Activated T-cell treated with anti-CD3 and anti-CD28 coated beads, Interleukin-2, amount 50 U/mL, for 4 hours (primary cell): ENCODE measurements around the gene TAB2. TPM values are rescaled to one million over a fixed set of nuclear protein-coding genes. Genes with fewer than 3 reads are reported as not detected.
"Not testable (repeated sequence)": the region's sequence is repeated elsewhere in the genome, so short reads cannot be mapped to it uniquely, and the experiment has no call there.

ENCODE experiments used
- ATAC-seq, 2 donors: fragments of 200-7000 bp; cut with Tn5 transposase; one replicate each; pipeline ENCODE4 v1.10.0; 2021
- DNase-seq: peaks from one replicate; pipeline ENCODE4 v3.0.0-alpha.2; 2020
- H3K27me3 Mint-ChIP-seq: one replicate; pipeline ENCODE4 v1.8.0; 2021; ENCODE audit warnings: low read depth, mixed read lengths
- H3K36me3 Mint-ChIP-seq: one replicate; pipeline ENCODE4 v1.8.0; 2022; ENCODE audit warnings: mixed read lengths; ENCODE audit not compliant: insufficient read depth
- H3K4me1 Mint-ChIP-seq: one replicate; pipeline ENCODE4 v1.8.0; 2021; ENCODE audit warnings: low read depth, mixed read lengths
- H3K4me3 Mint-ChIP-seq: one replicate; pipeline ENCODE4 v1.8.0; 2021; ENCODE audit warnings: mild to moderate bottlenecking, moderate library complexity, mixed read lengths
- H3K9me3 Mint-ChIP-seq: one replicate; pipeline ENCODE4 v1.8.0; 2021; ENCODE audit warnings: mixed read lengths
- total RNA-seq, 3 donors: library from RNA; stranded (reverse); gene quantifications; one replicate each; pipeline ENCODE4 v1.2.1, GENCODE V29; 2021

Gene TAB2
- total RNA-seq, 3 donors from 2014 or later = 69.7 to 84.9 (median 77.4) TPM

DNA sequence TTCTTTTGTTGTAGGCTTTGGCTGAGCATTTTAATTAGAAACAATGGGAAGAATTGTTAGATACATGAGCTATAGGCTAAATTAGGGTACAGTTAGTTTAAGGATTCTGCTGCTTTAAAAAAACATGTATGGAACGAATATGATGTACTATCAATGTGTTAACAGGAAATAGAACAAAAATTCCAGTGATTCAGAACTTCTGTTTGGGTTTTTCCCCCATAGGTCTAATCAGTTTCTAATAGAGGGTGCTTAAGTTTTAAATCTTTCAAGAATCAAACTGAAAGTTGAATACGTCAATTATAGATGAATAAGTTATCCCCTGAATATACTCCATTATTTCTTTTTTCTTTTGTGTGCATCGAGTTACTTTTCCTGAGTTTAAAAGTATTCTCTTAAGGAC lies 1.9 kb downstream of the TAB2 start:
- H3K27me3 Mint-ChIP-seq = no peaks in the 10 kb centered on the region
- H3K9me3 Mint-ChIP-seq = no peaks in the 10 kb centered on the region
- DNase-seq (no peak), ATAC-seq (peak; percentile 0 to 8)
- peaks cover 5% of the 10 kb centered on the region for H3K36me3 Mint-ChIP-seq
- peaks cover 47% of the 10 kb centered on the region for H3K4me1 Mint-ChIP-seq
- peak overlapping the region; percentile 90 for H3K4me3 Mint-ChIP-seq

DNA sequence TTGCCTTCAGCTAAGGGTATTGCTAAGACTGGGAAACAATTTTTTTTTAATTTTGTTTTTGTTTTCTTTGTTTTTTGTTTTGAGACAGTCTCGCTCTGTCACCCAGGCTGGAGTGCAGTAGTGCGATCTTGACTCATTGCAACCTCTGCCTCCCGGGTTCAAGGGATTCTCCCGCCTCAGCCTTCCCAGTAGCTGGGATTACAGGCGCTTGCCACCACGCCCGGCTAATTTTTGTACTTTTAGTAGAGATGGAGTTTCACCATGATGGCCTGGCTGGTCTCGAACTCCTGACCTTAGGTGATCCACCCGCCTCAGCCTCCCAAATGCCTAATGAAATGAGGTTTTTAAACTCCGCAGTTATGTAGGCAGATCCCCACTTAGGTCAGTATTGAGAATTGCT lies 2.5 kb downstream of the TAB2 start:
- not testable (repeated sequence) for H3K36me3 Mint-ChIP-seq, H3K9me3 Mint-ChIP-seq, ATAC-seq, H3K27me3 Mint-ChIP-seq
- Mint-ChIP-seq H3K4me1 (peaks cover 53% of the 10 kb centered on the region), H3K4me3 (peak overlapping the region; percentile 90)
- peak; percentile 9 for DNase-seq

DNA sequence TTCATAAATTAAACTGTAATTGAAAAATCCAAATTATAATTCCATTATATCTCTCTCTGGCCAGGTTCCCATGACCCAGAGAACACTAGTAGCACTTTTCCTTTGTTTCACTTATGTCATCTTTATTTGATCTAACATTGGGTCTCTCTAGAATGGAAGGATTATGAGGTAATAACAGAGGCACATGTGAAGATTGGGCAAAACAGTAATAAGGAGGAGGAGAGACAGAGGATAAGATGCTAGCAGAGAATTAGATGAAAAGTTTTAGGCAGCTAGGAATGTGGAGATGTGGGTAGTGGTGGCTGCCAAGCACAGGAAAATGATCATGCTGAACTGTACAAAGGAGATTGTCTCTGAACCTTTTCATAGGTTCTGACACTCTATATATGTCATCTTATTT lies 3.3 kb downstream of the TAB2 start:
- Mint-ChIP-seq H3K4me1 (peaks cover 57% of the 10 kb centered on the region), H3K27me3 (no peaks in the 10 kb centered on the region), H3K9me3 (no peaks in the 10 kb centered on the region), H3K4me3 (peak overlapping the region; percentile 90), H3K36me3 (peaks cover 5% of the 10 kb centered on the region)
- DNase-seq = no peak
- ATAC-seq = no peak

DNA sequence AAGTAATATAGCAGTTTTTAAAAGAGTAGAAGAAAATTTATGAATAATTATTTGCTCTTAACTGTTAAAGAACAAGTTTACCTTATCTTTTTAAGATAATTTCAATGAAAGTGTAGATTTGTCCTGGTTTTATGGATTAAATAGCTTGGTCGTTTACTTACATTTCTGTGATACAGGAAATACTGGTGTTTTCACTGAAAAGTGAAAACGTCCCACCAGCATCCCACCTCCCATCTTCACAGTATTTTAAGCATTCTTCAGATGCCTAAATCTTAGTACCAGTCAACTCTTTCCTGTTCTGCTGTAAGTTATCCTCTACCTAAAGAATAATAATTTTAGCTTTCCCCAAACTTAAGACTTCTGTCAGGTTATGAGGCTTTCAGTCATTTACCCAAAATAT lies 5.8 kb downstream of the TAB2 start:
- Mint-ChIP-seq H3K36me3 (peaks cover 8% of the 10 kb centered on the region), H3K27me3 (no peaks in the 10 kb centered on the region), H3K9me3 (no peaks in the 10 kb centered on the region), H3K4me3 (peak overlapping the region; percentile 54), H3K4me1 (peaks cover 71% of the 10 kb centered on the region)
- ATAC-seq (no peak), DNase-seq (no peak)

DNA sequence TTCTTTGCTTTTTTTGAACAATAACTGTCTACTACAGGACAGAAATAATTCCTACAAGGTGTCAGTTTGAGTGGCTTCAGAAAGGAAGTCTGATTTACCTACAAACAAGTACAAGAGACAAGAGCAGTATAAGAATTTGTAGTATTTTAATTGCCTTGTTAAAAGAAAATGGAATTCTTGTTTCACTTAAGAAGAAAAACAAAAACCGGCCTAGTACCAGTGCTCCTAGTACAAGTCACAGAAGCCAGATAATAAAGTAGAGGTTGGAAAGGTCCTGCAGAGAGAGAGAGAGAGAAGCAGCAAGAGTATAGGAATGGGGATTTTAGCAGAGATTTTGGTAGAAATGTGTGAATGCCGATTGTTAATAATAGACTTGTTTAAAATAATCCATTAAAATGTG lies 6.4 kb downstream of the TAB2 start:
- Mint-ChIP-seq H3K4me1 (peaks cover 74% of the 10 kb centered on the region), H3K4me3 (peak overlapping the region; percentile 54), H3K36me3 (peaks cover 8% of the 10 kb centered on the region), H3K27me3 (no peaks in the 10 kb centered on the region), H3K9me3 (no peaks in the 10 kb centered on the region)
- ATAC-seq = no peak
- DNase-seq = no peak

DNA sequence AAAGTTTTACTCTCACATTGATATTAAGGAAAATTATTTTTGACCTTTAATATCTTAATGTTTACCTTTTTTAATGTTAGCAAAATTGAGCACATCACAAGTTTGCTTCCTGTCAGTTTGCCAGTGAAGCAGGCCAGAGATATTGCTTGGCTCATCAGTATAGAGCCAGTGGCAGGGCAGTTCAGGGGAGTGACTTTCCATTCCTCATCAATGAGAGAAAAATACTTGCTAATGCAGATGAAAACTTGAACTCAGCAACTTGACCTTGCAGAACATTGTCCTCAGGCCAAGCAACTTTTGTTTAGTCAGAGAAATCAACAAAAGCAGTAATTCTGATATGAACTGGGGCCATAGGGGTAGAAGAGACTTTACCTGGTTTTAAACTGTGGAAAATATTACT lies 6.9 kb downstream of the TAB2 start:
- ATAC-seq (no peak), DNase-seq (no peak)
- Mint-ChIP-seq H3K4me1 (peaks cover 80% of the 10 kb centered on the region), H3K4me3 (peak overlapping the region; percentile 54), H3K9me3 (no peaks in the 10 kb centered on the region), H3K36me3 (peaks cover 9% of the 10 kb centered on the region), H3K27me3 (no peaks in the 10 kb centered on the region)

GRCh38 chr6:149325648-149326236 lies 8.2 kb downstream of the TAB2 start:
- Mint-ChIP-seq H3K9me3 (no peaks in the 10 kb centered on the region), H3K36me3 (peaks cover 8% of the 10 kb centered on the region), H3K4me1 (peaks cover 84% of the 10 kb centered on the region), H3K4me3 (peak overlapping the region; percentile 27), H3K27me3 (no peaks in the 10 kb centered on the region)
- DNase-seq (no peak), ATAC-seq (no peak)

DNA sequence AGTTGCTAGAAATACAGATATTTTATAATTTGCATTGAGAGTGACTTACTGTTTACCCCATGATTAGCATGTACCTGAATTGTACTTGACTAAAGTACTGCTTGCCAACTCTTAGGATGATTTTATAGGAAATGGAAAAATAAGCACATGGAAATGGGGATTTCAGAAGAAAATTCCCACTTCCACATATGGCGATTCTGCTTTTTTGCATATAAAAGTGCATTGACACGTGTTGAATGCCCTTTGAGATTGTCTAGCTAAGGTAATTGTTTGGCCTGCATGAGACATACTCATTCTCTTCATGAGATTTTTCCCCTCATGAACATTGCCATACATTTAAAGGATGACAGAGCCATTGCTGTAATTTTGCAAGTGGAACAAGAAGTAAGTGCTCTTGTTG lies 10.1 kb downstream of the TAB2 start:
- H3K4me3 Mint-ChIP-seq = no peak overlapping the region
- ATAC-seq (no peak), DNase-seq (no peak)
- no peaks in the 10 kb centered on the region for H3K9me3 Mint-ChIP-seq
- H3K4me1 Mint-ChIP-seq = peaks cover 89% of the 10 kb centered on the region
- peaks cover 11% of the 10 kb centered on the region for H3K36me3 Mint-ChIP-seq
- H3K27me3 Mint-ChIP-seq = no peaks in the 10 kb centered on the region

- ATAC-seq (peak in 1 of 2 donors; percentile 34), DNase-seq (no peak)
- H3K9me3 Mint-ChIP-seq = no peaks in the 10 kb centered on the region
- peaks cover 89% of the 10 kb centered on the region for H3K4me1 Mint-ChIP-seq
- H3K27me3 Mint-ChIP-seq = no peaks in the 10 kb centered on the region
- peaks cover 11% of the 10 kb centered on the region for H3K36me3 Mint-ChIP-seq
- peak overlapping the region; percentile 4 for H3K4me3 Mint-ChIP-seq
Observed at GRCh38 chr6:149328083-149328482, 10.6 kb downstream of the TAB2 start.

DNA sequence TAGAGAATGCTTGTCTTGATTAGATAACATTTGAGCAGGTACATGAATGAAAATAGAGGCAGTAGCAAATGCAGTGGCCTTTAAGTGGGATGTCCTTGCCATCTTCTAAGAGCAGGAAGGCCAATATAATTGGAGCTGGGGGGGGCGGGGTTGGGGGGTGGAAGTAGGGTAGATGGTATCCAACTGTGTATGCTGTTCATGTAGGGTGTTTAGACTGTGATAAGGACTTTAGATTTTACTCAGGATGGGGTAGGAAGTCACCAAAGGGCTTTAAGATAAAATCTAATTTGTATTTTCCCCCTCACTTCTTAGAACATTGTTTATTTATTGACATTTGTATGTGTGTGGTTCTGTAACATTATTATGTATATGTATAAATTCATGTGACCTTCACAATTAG lies 12.0 kb downstream of the TAB2 start:
- Mint-ChIP-seq H3K36me3 (peaks cover 17% of the 10 kb centered on the region), H3K4me1 (peaks cover 90% of the 10 kb centered on the region), H3K4me3 (peak overlapping the region; percentile 4), H3K27me3 (no peaks in the 10 kb centered on the region), H3K9me3 (no peaks in the 10 kb centered on the region)
- DNase-seq (no peak), ATAC-seq (peak in 1 of 2 donors; percentile 23)

DNA sequence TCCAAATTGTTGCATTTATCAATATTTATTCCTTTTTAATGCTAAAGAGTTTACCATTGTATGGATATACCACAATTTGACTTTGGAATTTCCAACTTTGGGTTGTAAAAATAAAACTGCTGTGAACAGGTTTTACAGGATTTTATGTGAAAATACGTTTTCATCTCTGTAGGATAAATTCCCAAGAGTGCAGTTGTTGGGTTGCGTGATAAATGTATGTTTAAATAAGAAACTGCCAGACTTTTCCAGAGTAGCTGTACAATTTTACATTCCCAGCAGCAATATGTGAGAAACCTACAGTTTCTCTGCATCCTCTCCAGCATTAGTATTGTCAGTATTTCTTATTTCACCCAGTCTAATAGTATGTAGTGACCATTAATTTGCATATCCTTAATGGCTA lies 12.6 kb downstream of the TAB2 start:
- Mint-ChIP-seq H3K9me3 (no peaks in the 10 kb centered on the region), H3K4me1 (peaks cover 90% of the 10 kb centered on the region), H3K36me3 (peaks cover 21% of the 10 kb centered on the region), H3K4me3 (no peak overlapping the region), H3K27me3 (no peaks in the 10 kb centered on the region)
- no peak for ATAC-seq
- no peak for DNase-seq

GRCh38 chr6:149331043-149331807 lies 13.7 kb downstream of the TAB2 start:
- H3K36me3 Mint-ChIP-seq = peaks cover 21% of the 10 kb centered on the region
- H3K4me1 Mint-ChIP-seq = peaks cover 86% of the 10 kb centered on the region
- ATAC-seq = no peak
- H3K4me3 Mint-ChIP-seq = peak overlapping the region; percentile 53
- DNase-seq = no peak
- no peaks in the 10 kb centered on the region for H3K27me3 Mint-ChIP-seq
- H3K9me3 Mint-ChIP-seq = no peaks in the 10 kb centered on the region

DNA sequence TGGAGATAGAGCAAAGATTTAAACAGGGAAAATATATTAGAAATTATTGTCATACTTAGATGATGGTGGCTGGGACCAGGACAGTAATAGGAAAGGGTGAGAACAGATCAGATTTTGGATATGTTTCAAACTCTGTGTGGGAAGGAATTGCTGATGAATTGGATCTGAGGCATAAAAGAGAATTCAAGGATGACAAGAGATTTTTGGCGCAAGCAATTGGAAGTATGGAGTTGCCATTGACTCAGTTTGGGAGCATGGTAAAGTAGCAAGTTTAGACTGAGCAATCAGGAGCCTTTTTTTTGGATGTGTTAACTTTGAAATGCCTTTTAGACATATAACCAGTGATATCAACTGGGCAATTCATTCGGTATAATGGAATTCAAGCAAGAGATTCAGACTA lies 14.4 kb downstream of the TAB2 start:
- H3K27me3 Mint-ChIP-seq = no peaks in the 10 kb centered on the region
- ATAC-seq (no peak), DNase-seq (no peak)
- no peaks in the 10 kb centered on the region for H3K9me3 Mint-ChIP-seq
- H3K36me3 Mint-ChIP-seq = peaks cover 21% of the 10 kb centered on the region
- peaks cover 88% of the 10 kb centered on the region for H3K4me1 Mint-ChIP-seq
- peak overlapping the region; percentile 53 for H3K4me3 Mint-ChIP-seq

DNA sequence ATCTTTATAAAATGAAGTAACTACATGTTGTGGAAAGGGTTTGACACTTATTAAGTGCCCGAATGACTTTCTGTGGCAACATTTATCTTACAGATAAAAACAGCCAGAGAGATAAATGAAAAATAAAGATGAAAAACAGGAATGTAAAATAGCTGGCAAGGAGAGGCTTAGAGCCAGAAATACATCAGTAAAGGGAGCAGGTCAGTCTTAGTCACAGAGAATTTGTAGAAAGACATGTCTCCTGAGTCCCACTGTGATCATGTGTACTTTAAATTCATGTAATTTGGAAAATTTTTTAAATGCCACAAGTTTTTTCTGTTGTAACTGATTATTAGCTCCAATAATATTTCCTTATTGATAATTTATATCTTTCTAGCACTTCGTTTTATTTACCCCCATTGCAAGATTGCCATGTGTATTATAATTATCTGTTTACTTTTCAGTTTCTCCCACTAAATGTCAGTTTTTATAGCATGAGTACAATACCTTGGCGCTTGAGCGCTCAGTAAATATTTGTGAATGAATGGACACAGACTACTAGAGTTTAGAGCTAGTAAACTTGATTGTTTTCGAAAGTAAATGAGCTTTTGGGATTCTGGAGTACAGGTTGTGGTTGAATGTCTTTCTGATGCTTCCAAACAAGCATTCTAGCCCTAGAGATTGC lies 15.2 kb downstream of the TAB2 start:
- H3K36me3 Mint-ChIP-seq = peaks cover 22% of the 10 kb centered on the region
- H3K4me1 Mint-ChIP-seq = peaks cover 90% of the 10 kb centered on the region
- no peaks in the 10 kb centered on the region for H3K9me3 Mint-ChIP-seq
- no peaks in the 10 kb centered on the region for H3K27me3 Mint-ChIP-seq
- ATAC-seq = no peak
- peak overlapping the region; percentile 53 for H3K4me3 Mint-ChIP-seq
- DNase-seq = no peak

DNA sequence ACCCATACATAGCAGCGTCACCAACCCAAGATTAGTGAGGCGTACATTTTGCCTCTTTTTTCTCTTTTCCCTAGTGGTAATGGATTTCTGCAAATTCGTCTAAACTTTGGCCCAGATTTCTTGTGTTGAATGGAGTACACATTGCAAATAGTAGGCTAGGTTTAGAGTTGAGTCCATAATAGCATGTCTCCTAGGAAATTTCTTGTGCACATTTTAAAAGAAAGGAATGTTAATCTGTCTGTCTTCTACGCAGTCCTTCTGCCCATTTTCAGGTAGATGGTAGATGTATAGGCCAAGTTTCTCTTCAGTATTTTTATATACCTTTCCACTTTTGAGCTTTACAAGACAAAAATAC lies 15.7 kb downstream of the TAB2 start:
- Mint-ChIP-seq H3K36me3 (peaks cover 22% of the 10 kb centered on the region), H3K4me1 (peaks cover 90% of the 10 kb centered on the region), H3K4me3 (peak overlapping the region; percentile 6), H3K9me3 (no peaks in the 10 kb centered on the region), H3K27me3 (no peaks in the 10 kb centered on the region)
- no peak for DNase-seq
- no peak for ATAC-seq
